GM23248 (cell line): ENCODE results near the gene TSPAN2. TPM values are rescaled to one million over a fixed set of nuclear protein-coding genes. Genes with fewer than 3 reads are reported as not detected.

ENCODE experiments used
- DNase-seq: peaks from one replicate; pipeline ENCODE4 v3.0.0-alpha.2; 2015
- H2AFZ ChIP-seq: fragments of 200-600 bp; sonication (generic); 2 replicates; pipeline ENCODE4 v1.6.1; 2016; ENCODE audit warnings: antibody characterized with exemption
- H3F3A ChIP-seq: fragments of 200-600 bp; sonication (generic); 2 replicates; pipeline ENCODE4 v1.6.1; 2016; ENCODE audit warnings: mild to moderate bottlenecking, antibody characterized with exemption, mixed run types; ENCODE audit not compliant: insufficient read depth
- H3K27ac ChIP-seq: fragments of 200-600 bp; sonication (generic); 2 replicates; pipeline ENCODE4 v1.5.1; 2016; ENCODE audit warnings: mild to moderate bottlenecking
- H3K27me3 ChIP-seq: fragments of 200-600 bp; sonication (generic); replicated peaks from 2 replicates; pipeline ENCODE4 v1.6.1; 2016; ENCODE audit warnings: mild to moderate bottlenecking; ENCODE audit not compliant: insufficient read depth
- H3K36me3 ChIP-seq: fragments of 200-600 bp; sonication (generic); 2 replicates; pipeline ENCODE4 v1.6.1; 2016; ENCODE audit warnings: low read depth, mild to moderate bottlenecking
- H3K4me1 ChIP-seq: fragments of 200-600 bp; sonication (generic); 2 replicates; pipeline ENCODE4 v1.6.1; 2016; ENCODE audit warnings: mild to moderate bottlenecking; ENCODE audit not compliant: insufficient read depth
- H3K4me2 ChIP-seq: fragments of 200-600 bp; sonication (generic); one replicate; pipeline ENCODE4 v1.6.1; 2016; ENCODE audit warnings: mild to moderate bottlenecking; ENCODE audit not compliant: unreplicated experiment
- H3K4me3 ChIP-seq: fragments of 200-600 bp; sonication (generic); 2 replicates; pipeline ENCODE4 v1.5.1; 2016; ENCODE audit warnings: mild to moderate bottlenecking
- H3K79me2 ChIP-seq: fragments of 200-600 bp; sonication (generic); 2 replicates; pipeline ENCODE4 v1.6.1; 2016; ENCODE audit warnings: mild to moderate bottlenecking; ENCODE audit not compliant: insufficient read depth
- H3K9ac ChIP-seq: fragments of 200-600 bp; sonication (generic); 2 replicates; pipeline ENCODE4 v1.6.1; 2016; ENCODE audit warnings: mild to moderate bottlenecking
- H3K9me2 ChIP-seq: fragments of 200-600 bp; sonication (generic); 2 replicates; pipeline ENCODE4 v1.6.1; 2016; ENCODE audit warnings: mixed run types, mild to moderate bottlenecking, moderate library complexity; ENCODE audit not compliant: insufficient read depth
- H3K9me3 ChIP-seq: fragments of 200-600 bp; sonication (generic); one replicate; pipeline ENCODE4 v1.6.1; 2017; ENCODE audit warnings: low read depth
- H4K20me1 ChIP-seq: fragments of 200-600 bp; sonication (generic); 2 replicates; pipeline ENCODE4 v1.6.0; 2016; ENCODE audit not compliant: insufficient read depth
- EZH2 ChIP-seq: fragments of 200-600 bp; sonication (generic); IDR thresholded peaks from 2 replicates; pipeline ENCODE4 v1.6.1; 2018; ENCODE audit warnings: antibody characterized with exemption, mild to moderate bottlenecking; ENCODE audit not compliant: insufficient read depth, poor library complexity, severe bottlenecking
- EZH2phosphoT487 ChIP-seq: fragments of 200-600 bp; sonication (generic); IDR thresholded peaks from 2 replicates; pipeline ENCODE4 v1.6.1; 2018; ENCODE audit warnings: antibody characterized with exemption, moderate library complexity, mild to moderate bottlenecking, low read depth; ENCODE audit not compliant: insufficient read depth
- WGBS, 2 experiments: methylation state at CpG; one replicate each; pipeline ENCODE4 v1.1.6; 2015 to 2017; ENCODE audit warnings: low lambda C conversion rate in 2 of 2, low coverage in 1 of 2; ENCODE audit errors: missing lambda C conversion rate in 2 of 2; 5-methylcytosine and 5-hydroxymethylcytosine counted together
- in situ Hi-C: fragments of 300-500 bp; cut with MboI; formaldehyde crosslinking; loops from 2 replicates; pipeline ENCODE4 v1.15.0; 2020
- polyA plus RNA-seq: library from polyadenylated mRNA; unstranded; fragments of >200 nt; fragmentation: Nextera tagmentation; extraction: Ambion mirVana; gene quantifications from 2 replicates; pipeline ENCODE4 v1.2.1, GENCODE V29; 2016
- total RNA-seq: library from RNA; depleted of rRNA; stranded (reverse); fragments of >200 nt; shearing (Covaris generic); gene quantifications from 2 replicates; pipeline ENCODE4 v1.2.3, GENCODE V29; 2014

Gene TSPAN2
- total and polyA plus RNA-seq, 2 experiments from 2014 or later, result 2.7 to 10.1 TPM

DNA sequence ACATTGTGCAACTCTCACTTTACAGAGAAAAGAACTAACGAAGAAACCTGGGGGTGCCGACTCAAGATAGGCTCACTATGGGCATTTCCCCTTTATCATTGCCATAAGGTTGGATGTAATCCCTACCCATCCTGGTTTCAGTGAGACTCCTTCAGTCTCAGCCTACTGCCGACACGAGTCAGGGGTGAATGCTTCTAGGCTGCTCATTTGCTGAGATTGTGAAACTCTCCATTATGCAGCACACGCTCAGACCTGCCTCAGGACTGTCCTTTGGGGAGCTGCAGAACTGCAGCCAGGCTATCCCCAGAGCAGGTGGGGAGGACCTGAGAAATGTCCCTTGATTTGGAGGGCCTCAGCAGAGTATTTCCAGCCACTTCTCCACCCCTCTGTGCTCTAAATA lies 37.5 kb downstream of the TSPAN2 start:
- Histone ChIP-seq H3K4me1 (peaks cover 11% of the 10 kb centered on the region), H2AFZ (no peak overlapping the region), H3K9me2 (no peaks in the 10 kb centered on the region), H3K9me3 (no peaks in the 10 kb centered on the region), H4K20me1 (no peaks in the 10 kb centered on the region), H3K4me3 (no peak overlapping the region), H3K27ac (no peak overlapping the region), H3K4me2 (no peak overlapping the region), H3K9ac (no peak overlapping the region), H3K36me3 (no peaks in the 10 kb centered on the region), H3F3A (no peaks in the 10 kb centered on the region), H3K27me3 (no peaks in the 10 kb centered on the region), H3K79me2 (no peaks in the 10 kb centered on the region)
- in situ Hi-C loops, result no loop called here
- WGBS, 2 experiments, result 64 to 67% methylated on average over 5 of the region's 5 CpGs
- DNase-seq, result no peak
- TF ChIP-seq EZH2, result no peak
- TF ChIP-seq EZH2phosphoT487, result no peak

DNA sequence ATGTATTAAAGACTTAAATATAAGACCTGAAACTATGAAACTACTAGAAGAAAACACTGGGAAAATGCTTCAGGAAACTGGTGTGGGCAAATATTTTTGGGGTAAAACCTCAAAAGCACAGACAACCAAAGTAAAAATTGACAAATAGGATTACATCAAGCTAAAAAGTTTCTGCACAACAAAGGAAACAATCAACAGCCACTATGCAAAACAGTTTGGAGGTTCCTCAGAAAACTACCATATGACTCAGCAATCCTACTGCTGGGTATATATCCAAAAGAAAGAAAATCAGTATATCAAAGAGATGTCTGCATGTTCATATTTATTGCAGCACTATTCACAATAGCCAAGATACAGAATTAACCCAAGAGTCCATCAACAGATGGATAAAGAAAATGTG lies 42.6 kb downstream of the TSPAN2 start:
- no peak for TF ChIP-seq EZH2phosphoT487
- TF ChIP-seq EZH2, result no peak
- Histone ChIP-seq H3K4me1 (no peaks in the 10 kb centered on the region), H3K79me2 (no peaks in the 10 kb centered on the region), H3K4me3 (no peak overlapping the region), H3K9ac (no peak overlapping the region), H2AFZ (no peak overlapping the region), H3K27ac (no peak overlapping the region), H3K36me3 (no peaks in the 10 kb centered on the region), H3K27me3 (no peaks in the 10 kb centered on the region), H3F3A (no peaks in the 10 kb centered on the region), H3K9me3 (no peaks in the 10 kb centered on the region), H3K9me2 (no peaks in the 10 kb centered on the region), H4K20me1 (no peaks in the 10 kb centered on the region), H3K4me2 (no peak overlapping the region)
- no peak for DNase-seq
- in situ Hi-C loops, result no loop called here

- no peak for TF ChIP-seq EZH2
- TF ChIP-seq EZH2phosphoT487, result no peak
- no peaks in the 10 kb centered on the region for H4K20me1 ChIP-seq
- no peaks in the 10 kb centered on the region for H3F3A ChIP-seq
- H3K27me3 ChIP-seq, result no peaks in the 10 kb centered on the region; the same call in 1 of the 2 replicates
- H3K79me2 ChIP-seq, result no peaks in the 10 kb centered on the region
- H3K4me3 ChIP-seq, result no peak overlapping the region
- in situ Hi-C loops, result no loop called here
- no peaks in the 10 kb centered on the region for H3K4me1 ChIP-seq
- no peaks in the 10 kb centered on the region for H3K36me3 ChIP-seq
- H3K9me3 ChIP-seq, result no peaks in the 10 kb centered on the region
- peak; percentile 42 for DNase-seq
- no peak overlapping the region for H3K27ac ChIP-seq
- H3K9me2 ChIP-seq, result no peaks in the 10 kb centered on the region
- no peak overlapping the region for H3K4me2 ChIP-seq
- H2AFZ ChIP-seq, result no peak overlapping the region
- no peak overlapping the region for H3K9ac ChIP-seq
These were observed 47.6 kb downstream of the TSPAN2 start for GRCh38 chr1:115041654-115042053.

- Histone ChIP-seq H3K4me3 (no peak overlapping the region), H4K20me1 (no peaks in the 10 kb centered on the region), H3K9me2 (no peaks in the 10 kb centered on the region), H3K9ac (no peak overlapping the region), H3F3A (no peaks in the 10 kb centered on the region), H3K36me3 (no peaks in the 10 kb centered on the region), H3K4me2 (no peak overlapping the region), H2AFZ (no peak overlapping the region), H3K27me3 (no peaks in the 10 kb centered on the region; the same call in 1 of the 2 replicates), H3K9me3 (no peaks in the 10 kb centered on the region), H3K4me1 (no peaks in the 10 kb centered on the region), H3K79me2 (no peaks in the 10 kb centered on the region), H3K27ac (no peak overlapping the region)
- WGBS, 2 experiments, result 40 to 51% methylated on average over 2 of the region's 2 CpGs
- TF ChIP-seq EZH2phosphoT487, result no peak
- TF ChIP-seq EZH2, result no peak
- no peak for DNase-seq
- in situ Hi-C loops, result no loop called here
These were observed 48.8 kb downstream of the TSPAN2 start for GRCh38 chr1:115040501-115040900.

- Histone ChIP-seq H3K9ac (no peak overlapping the region), H3K4me1 (no peaks in the 10 kb centered on the region), H3K27me3 (no peaks in the 10 kb centered on the region; the same call in 1 of the 2 replicates), H4K20me1 (no peaks in the 10 kb centered on the region), H3F3A (no peaks in the 10 kb centered on the region), H2AFZ (no peak overlapping the region), H3K9me3 (no peaks in the 10 kb centered on the region), H3K4me2 (no peak overlapping the region), H3K36me3 (no peaks in the 10 kb centered on the region), H3K79me2 (no peaks in the 10 kb centered on the region), H3K27ac (no peak overlapping the region), H3K4me3 (no peak overlapping the region), H3K9me2 (no peaks in the 10 kb centered on the region)
- TF ChIP-seq EZH2phosphoT487 (no peak), EZH2 (no peak)
- 39 to 46% methylated on average over 4 of the region's 4 CpGs for whole genome bisulfite sequencing, 2 experiments
- no peak for DNase-seq
- in situ Hi-C loops, result no loop called here
These were observed 52.3 kb downstream of the TSPAN2 start for GRCh38 chr1:115036814-115037507.
